HG03432 (cell line): ENCODE data around the gene KRTAP29-1.
"Not testable (repeated sequence)": the region's sequence is repeated elsewhere in the genome, so short reads cannot be mapped to it uniquely, and the experiment has no call there.

Source experiments
- ATAC-seq: cut with Tn5 transposase; IDR thresholded peaks from one replicate; pipeline ENCODE4 v1.9.1; 2021; ENCODE audit warnings: mild to moderate bottlenecking, moderate library complexity; ENCODE audit not compliant: unreplicated experiment

Gene KRTAP29-1

GRCh38 chr17:41301916-41302901 lies at the start of gene KRTAP29-1:
TSS of gene KRTAP29-1 (minus strand) at chr17:41302851. CDS start at chr17:41302851, 0 bp downstream.
- ATAC-seq: no peak

GRCh38 chr17:41351177-41351576 lies 48.5 kb upstream of the KRTAP29-1 start:
- no peak for ATAC-seq

GRCh38 chr17:41350381-41350878 lies 47.8 kb upstream of the KRTAP29-1 start, which contains the start of gene KRT33A:
TSS of gene KRT33A (minus strand) at chr17:41350828. CDS start at chr17:41350767, 61 bp downstream.
- ATAC-seq: not testable (repeated sequence)

- no peak for ATAC-seq
Observed at GRCh38 chr17:41347869-41348760, 45.5 kb upstream of the KRTAP29-1 start.

GRCh38 chr17:41346421-41346820 lies 43.8 kb upstream of the KRTAP29-1 start:
- not testable (repeated sequence) for ATAC-seq

- no peak for ATAC-seq
Observed at GRCh38 chr17:41345992-41346391, 43.3 kb upstream of the KRTAP29-1 start.

- ATAC-seq: no peak
Observed at GRCh38 chr17:41343029-41343428, 40.4 kb upstream of the KRTAP29-1 start.

- no peak for ATAC-seq
Observed at GRCh38 chr17:41340934-41341861, 38.5 kb upstream of the KRTAP29-1 start.

GRCh38 chr17:41340494-41340893 lies 37.8 kb upstream of the KRTAP29-1 start:
- ATAC-seq: no peak

GRCh38 chr17:41339571-41340172 lies 37.0 kb upstream of the KRTAP29-1 start:
- no peak for ATAC-seq

- ATAC-seq: no peak
Observed at GRCh38 chr17:41338961-41339485, 36.4 kb upstream of the KRTAP29-1 start.

- no peak for ATAC-seq
Observed at GRCh38 chr17:41335747-41336146, 33.1 kb upstream of the KRTAP29-1 start.

- ATAC-seq: no peak
Observed at GRCh38 chr17:41334385-41335305, 32.0 kb upstream of the KRTAP29-1 start.

- ATAC-seq: no peak
Observed at GRCh38 chr17:41333836-41334235, 31.2 kb upstream of the KRTAP29-1 start.

GRCh38 chr17:41333098-41333497 lies 30.4 kb upstream of the KRTAP29-1 start:
- ATAC-seq: no peak

GRCh38 chr17:41332239-41332638 lies 29.6 kb upstream of the KRTAP29-1 start:
- no peak for ATAC-seq

GRCh38 chr17:41331606-41332005 lies 29.0 kb upstream of the KRTAP29-1 start:
- ATAC-seq: no peak

GRCh38 chr17:41329279-41329948 lies 26.8 kb upstream of the KRTAP29-1 start:
- no peak for ATAC-seq
